IMR-90 (cell line): Measurements from ENCODE around the gene MTPN. TPM values are rescaled to one million over a fixed set of nuclear protein-coding genes. Genes with fewer than 3 reads are reported as not detected.
A peak's percentile ranks its signal among the peaks of the same experiment; 100 is the strongest.

Experiments
- ATAC-seq: fragments of 200-7000 bp; cut with Tn5 transposase; 2 replicates; pipeline ENCODE4 v1.9.1; 2020; ENCODE audit warnings: low read depth, mild to moderate bottlenecking, moderate library complexity
- BruUV-seq: library from RNA; stranded (reverse); fragments of 400-500 nt; replicated peaks from 2 replicates; lab custom pipeline; 2021; lab: Mats Ljungman, UMichigan
- CTCF ChIA-PET: fragments of 300-600 bp; formaldehyde crosslinking; extraction: SDS; loops from one replicate; lab custom pipeline; 2021; ENCODE audit warnings: antibody characterized with exemption; lab: Yijun Ruan, JAX
- POLR2A ChIA-PET: fragments of 300-600 bp; sonication (Branson Sonifier 250); formaldehyde crosslinking; loops from one replicate; lab custom pipeline; 2022; ENCODE audit warnings: antibody characterized with exemption; ENCODE audit not compliant: unreplicated experiment; lab: Charles Lee
- DNase-seq: peaks from one replicate; pipeline ENCODE4 v3.0.0; 2013
- H2AFZ ChIP-seq: replicated peaks from 2 replicates; pipeline ENCODE3; 2013; ENCODE audit warnings: low read length, mild to moderate bottlenecking; ENCODE audit not compliant: poor library complexity
- H2AK5ac ChIP-seq: 2 replicates; pipeline ENCODE4 v1.6.1; 2013; ENCODE audit warnings: low read depth, low read length, inconsistent platforms
- H2AK9ac ChIP-seq: replicated peaks from 2 replicates; pipeline ENCODE3; 2013; ENCODE audit warnings: mild to moderate bottlenecking, low read depth, low read length, moderate library complexity; ENCODE audit not compliant: poor library complexity
- H2BK120ac ChIP-seq: 2 replicates; pipeline ENCODE4 v1.6.1; 2013; ENCODE audit warnings: low read depth, low read length, inconsistent platforms
- H2BK15ac ChIP-seq: 3 replicates; pipeline ENCODE4 v1.6.1; 2013; ENCODE audit warnings: low read depth, low read length, inconsistent platforms
- H2BK20ac ChIP-seq: 2 replicates; pipeline ENCODE4 v1.6.1; 2013; ENCODE audit warnings: low read depth, mild to moderate bottlenecking, inconsistent platforms, low read length, moderate library complexity
- H2BK5ac ChIP-seq: 2 replicates; pipeline ENCODE4 v1.6.1; 2013; ENCODE audit warnings: mild to moderate bottlenecking, low read depth, low read length, inconsistent platforms; ENCODE audit not compliant: poor library complexity, severe bottlenecking
- H3K14ac ChIP-seq: replicated peaks from 2 replicates; pipeline ENCODE4 v1.6.1; 2013; ENCODE audit warnings: low read depth, low read length, inconsistent platforms
- H3K18ac ChIP-seq: 2 replicates; pipeline ENCODE4 v1.6.1; 2013; ENCODE audit warnings: low read depth, low read length, control low read depth
- H3K23ac ChIP-seq: 2 replicates; pipeline ENCODE4 v1.6.1; 2013; ENCODE audit warnings: low read depth, low read length, inconsistent platforms
- H3K27ac ChIP-seq: 2 replicates; pipeline ENCODE4 v1.5.1; 2013; ENCODE audit warnings: mild to moderate bottlenecking, control low read depth, low read length; ENCODE audit not compliant: insufficient read depth
- H3K27me3 ChIP-seq: 2 replicates; pipeline ENCODE4 v1.6.1; 2013; ENCODE audit warnings: low read length; ENCODE audit not compliant: control insufficient read depth, insufficient read depth
- H3K36me3 ChIP-seq: 2 replicates; pipeline ENCODE4 v1.6.1; 2013; ENCODE audit warnings: low read length, mixed read lengths; ENCODE audit not compliant: control insufficient read depth, insufficient read depth
- H3K4ac ChIP-seq: 2 replicates; pipeline ENCODE4 v1.6.1; 2013; ENCODE audit warnings: low read depth, low read length, inconsistent platforms
- H3K4me1 ChIP-seq: 2 replicates; pipeline ENCODE4 v1.6.1; 2013; ENCODE audit warnings: low read length, mixed read lengths; ENCODE audit not compliant: control insufficient read depth, insufficient read depth
- H3K4me2 ChIP-seq: 2 replicates; pipeline ENCODE4 v1.6.1; 2013; ENCODE audit warnings: low read depth, mild to moderate bottlenecking, control low read depth, low read length, moderate library complexity
- H3K4me3 ChIP-seq: 2 replicates; pipeline ENCODE4 v1.5.1; 2013; ENCODE audit warnings: low read depth, mild to moderate bottlenecking, control low read depth, low read length, moderate library complexity; ENCODE audit not compliant: insufficient read depth
- H3K56ac ChIP-seq: 2 replicates; pipeline ENCODE4 v1.6.1; 2013; ENCODE audit warnings: low read length, inconsistent platforms; ENCODE audit not compliant: insufficient read depth; ENCODE audit errors: extremely low read depth
- H3K79me1 ChIP-seq, 2 experiments: 2 replicates each; pipeline ENCODE4 v1.6.1; 2013; ENCODE audit warnings: low read length in 2 of 2, inconsistent platforms in 1 of 2, low read depth in 1 of 2
- H3K9ac ChIP-seq: 2 replicates; pipeline ENCODE4 v1.6.1; 2013; ENCODE audit warnings: low read depth, low read length, control low read depth
- H3K9me1 ChIP-seq: 2 replicates; pipeline ENCODE4 v1.6.1; 2013; ENCODE audit warnings: low read length, inconsistent platforms; ENCODE audit not compliant: insufficient read depth
- H3K9me3 ChIP-seq: 2 replicates; pipeline ENCODE4 v1.6.1; 2013; ENCODE audit warnings: low read length; ENCODE audit not compliant: control insufficient read depth, insufficient read depth
- H4K20me1 ChIP-seq: 2 replicates; pipeline ENCODE4 v1.6.1; 2013; ENCODE audit warnings: low read length, inconsistent platforms; ENCODE audit not compliant: insufficient read depth
- H4K5ac ChIP-seq: 2 replicates; pipeline ENCODE4 v1.6.1; 2013; ENCODE audit warnings: mild to moderate bottlenecking, low read depth, low read length, control low read depth
- H4K8ac ChIP-seq, 2 experiments: 2 replicates each; pipeline ENCODE4 v1.6.1; 2013; ENCODE audit warnings: low read depth in 2 of 2, low read length in 2 of 2, control low read depth in 1 of 2, inconsistent platforms in 1 of 2
- H4K91ac ChIP-seq: 2 replicates; pipeline ENCODE4 v1.6.1; 2013; ENCODE audit warnings: low read depth, low read length, inconsistent platforms; ENCODE audit not compliant: insufficient read depth
- BHLHE40 ChIP-seq: fragments of 150-350 bp; IDR thresholded peaks from 2 replicates; pipeline ENCODE4 v1.6.1; 2016; ENCODE audit warnings: mild to moderate bottlenecking, low read depth, low read length
- CEBPB ChIP-seq: IDR thresholded peaks from 2 replicates; pipeline ENCODE4 v1.6.1; 2012; ENCODE audit warnings: low read depth, low read length, improper control_type of control experiment
- RCOR1 ChIP-seq: IDR thresholded peaks from 2 replicates; pipeline ENCODE4 v1.6.1; 2012; ENCODE audit warnings: mild to moderate bottlenecking, low read length, improper control_type of control experiment; ENCODE audit not compliant: insufficient replicate concordance
- WGBS, 2 experiments: methylation state at CpG; one replicate each; pipeline versions ENCODE4 v1.1.5 to v1.1.7; 2013; ENCODE audit warnings: missing lambda C conversion rate in 2 of 2; ENCODE audit not compliant: insufficient read length in 1 of 2; ENCODE audit errors: extremely low coverage in 2 of 2; 5-methylcytosine and 5-hydroxymethylcytosine counted together
- dilution Hi-C: fragments of 300-500 bp; cut with HindIII; formaldehyde crosslinking; loops from one replicate; pipeline ENCODE4 v1.14.3; 2018; ENCODE audit warnings: low sequenced_read_pairs; ENCODE audit not compliant: unreplicated experiment
- in situ Hi-C: fragments of 300-500 bp; cut with MboI; formaldehyde crosslinking; loops from 3 replicates; pipeline ENCODE4 v1.14.3; 2019; ENCODE audit warnings: low sequenced_read_pairs, inconsistent platforms, mixed read lengths
- intact Hi-C: fragments of 100-400 bp; cut with micrococcal nuclease; formaldehyde crosslinking; loops from 2 replicates; pipeline ENCODE4 v1.10.0; 2022
- polyA plus RNA-seq, 3 experiments: library from polyadenylated mRNA; depleted of rRNA; stranded (reverse); fragments of >200 nt; gene quantifications; 2 replicates each; pipeline ENCODE4 v1.2.3, GENCODE V29; 2012; ENCODE audit warnings: low replicate concordance in 1 of 3
- total RNA-seq: library from RNA; depleted of rRNA; stranded (reverse); fragments of >200 nt; gene quantifications from 2 replicates; pipeline ENCODE4 v1.2.3, GENCODE V29; 2012

Gene MTPN
- total and polyA plus RNA-seq, 2 of the 4 experiments (the other 2 are of a cell fraction): 58.8 to 94.4 TPM

DNA sequence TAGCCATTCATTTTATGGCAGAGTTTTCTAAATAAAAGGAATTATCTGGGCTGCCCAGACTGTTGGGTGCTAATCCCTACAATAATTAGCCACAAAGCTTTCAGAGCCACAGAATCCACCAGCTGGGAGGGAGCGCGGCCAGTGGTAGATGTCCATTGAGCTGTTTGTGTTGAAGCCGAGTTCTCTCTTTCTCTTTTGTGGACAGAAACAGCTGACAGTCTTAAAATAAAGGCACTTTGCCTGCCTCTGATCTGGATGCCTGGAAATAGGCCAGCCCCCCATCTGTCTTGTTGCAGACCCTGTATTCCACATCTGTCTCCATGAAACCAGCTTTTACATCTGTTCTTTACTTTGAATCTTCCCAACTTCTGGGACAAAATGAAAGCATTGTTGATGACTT lies 66.1 kb downstream of the MTPN start:
- H3K4ac ChIP-seq: no peak overlapping the region
- no peaks in the 10 kb centered on the region for H3K79me1 ChIP-seq
- no peak overlapping the region for H2BK20ac ChIP-seq
- no peaks in the 10 kb centered on the region for H3K9me1 ChIP-seq
- no peak overlapping the region for H2BK5ac ChIP-seq
- BruUV-seq: no TSS peak
- no peaks in the 10 kb centered on the region for H3K4me1 ChIP-seq
- in situ Hi-C loops (no loop called here), dilution Hi-C loops (no loop called here), intact Hi-C loops (no loop called here)
- H3K56ac ChIP-seq: no peak overlapping the region
- CTCF ChIA-PET: interaction anchor here (0.6 kb wide), 1 partner anchor 13 kb away, joined by 4 read pairs; no protein-coding TSS in a partner anchor
- no peak overlapping the region for H2AK5ac ChIP-seq
- no peak overlapping the region for H2BK15ac ChIP-seq
- H3K36me3 ChIP-seq: no peaks in the 10 kb centered on the region
- no peaks in the 10 kb centered on the region for H3K9me3 ChIP-seq
- DNase-seq (no peak), ATAC-seq (no peak)
- H4K91ac ChIP-seq: no peak overlapping the region
- TF ChIP-seq CEBPB (no peak), BHLHE40 (no peak), RCOR1 (no peak)
- no peak overlapping the region for H2BK120ac ChIP-seq
- no peak overlapping the region for H3K27ac ChIP-seq
- no CpG with 5 or more reads among the region's 3 CpGs for WGBS, 2 experiments
- H3K14ac ChIP-seq: no peak overlapping the region
- H4K8ac ChIP-seq: no peak overlapping the region
- no peaks in the 10 kb centered on the region for H3K27me3 ChIP-seq
- H4K5ac ChIP-seq: no peak overlapping the region
- H3K23ac ChIP-seq: no peak overlapping the region
- H3K4me2 ChIP-seq: peak overlapping the region; percentile 36; the same call in 1 of the 2 replicates
- no peak overlapping the region for H3K9ac ChIP-seq
- no peak overlapping the region for H2AK9ac ChIP-seq
- H3K18ac ChIP-seq: no peak overlapping the region
- no peak overlapping the region for H2AFZ ChIP-seq
- POLR2A ChIA-PET: no interaction called here
- no peaks in the 10 kb centered on the region for H4K20me1 ChIP-seq
- no peak overlapping the region for H3K4me3 ChIP-seq
